ENCODE results near the gene IP6K2.

IP6K2 gene

GRCh38 chr3:48681974-48682610 is 34.9 kb downstream of the IP6K2 start:
- peaks cover 55% of the 10 kb centered on the region for H3K36me3 ChIP-seq (ENCODE audit: insufficient read depth, low read length)
- no peaks in the 10 kb centered on the region for H3K9me2 ChIP-seq (ENCODE audit: low read depth, low read length)
- H3K4me3 ChIP-seq (ENCODE audit: low read depth, low read length, poor library complexity, severe bottlenecking): no peak overlapping the region
- no peaks in the 10 kb centered on the region for H3K9me3 ChIP-seq (ENCODE audit: low read length)
- TF ChIP-seq CTCF (IDR thresholded peaks at IDR 0.05; ENCODE audit: low read length): no peak
- TF ChIP-seq EZH2 (IDR thresholded peaks at IDR 0.05; ENCODE audit: borderline replicate concordance, low read length): no peak
- no peaks in the 10 kb centered on the region for H3K27me3 ChIP-seq (ENCODE audit: insufficient read depth, low read length)
- H4K20me1 ChIP-seq (ENCODE audit: insufficient read depth, low read length): no peaks in the 10 kb centered on the region
- no peak overlapping the region for H3K9ac ChIP-seq (ENCODE audit: low read length)
- H3K4me2 ChIP-seq (ENCODE audit: low read length): no peak overlapping the region
- H3K79me2 ChIP-seq (ENCODE audit: insufficient read depth, low read length): peaks cover 7% of the 10 kb centered on the region
- H3K4me1 ChIP-seq (ENCODE audit: insufficient read depth, low read length, severe bottlenecking): peaks cover 24% of the 10 kb centered on the region
- no peak overlapping the region for H2AFZ ChIP-seq (ENCODE audit: low read length)
- peaks cover 7% of the 10 kb centered on the region; the same call in 1 of the 2 replicates for H3F3A ChIP-seq (ENCODE audit: insufficient read depth, low read length)
- no peak overlapping the region for H3K27ac ChIP-seq (ENCODE audit: low read depth, low read length, poor library complexity, severe bottlenecking)

- H3K9me3 ChIP-seq (ENCODE audit: low read length): no peaks in the 10 kb centered on the region
- no peaks in the 10 kb centered on the region for H3K27me3 ChIP-seq (ENCODE audit: insufficient read depth, low read length)
- no peak overlapping the region for H3K9ac ChIP-seq (ENCODE audit: low read length)
- H3K9me2 ChIP-seq (ENCODE audit: low read depth, low read length): no peaks in the 10 kb centered on the region
- no peak overlapping the region for H3K4me2 ChIP-seq (ENCODE audit: low read length)
- 0 out of 2 replicates have a peak, but pooled peaks cover under 1% of the 10 kb centered on the region for H3F3A ChIP-seq (ENCODE audit: insufficient read depth, low read length)
- H3K79me2 ChIP-seq (ENCODE audit: insufficient read depth, low read length): peaks cover 7% of the 10 kb centered on the region
- H3K4me1 ChIP-seq (ENCODE audit: insufficient read depth, low read length, severe bottlenecking): peaks cover 21% of the 10 kb centered on the region
- H3K4me3 ChIP-seq (ENCODE audit: low read depth, low read length, poor library complexity, severe bottlenecking): no peak overlapping the region
- no peak overlapping the region for H2AFZ ChIP-seq (ENCODE audit: low read length)
- H3K36me3 ChIP-seq (ENCODE audit: insufficient read depth, low read length): peaks cover 58% of the 10 kb centered on the region
- H3K27ac ChIP-seq (ENCODE audit: low read depth, low read length, poor library complexity, severe bottlenecking): no peak overlapping the region
- no peaks in the 10 kb centered on the region for H4K20me1 ChIP-seq (ENCODE audit: insufficient read depth, low read length)
- no peak for TF ChIP-seq EZH2 (IDR thresholded peaks at IDR 0.05; ENCODE audit: borderline replicate concordance, low read length)
- no peak for TF ChIP-seq CTCF (IDR thresholded peaks at IDR 0.05; ENCODE audit: low read length)
Measured at GRCh38 chr3:48681541-48681880, 35.5 kb downstream of the IP6K2 start.

- Histone ChIP-seq H3K4me2 (ENCODE audit: low read length) (no peak overlapping the region), H3K9me3 (ENCODE audit: low read length) (no peaks in the 10 kb centered on the region), H3K9me2 (ENCODE audit: low read depth, low read length) (no peaks in the 10 kb centered on the region), H2AFZ (ENCODE audit: low read length) (no peak overlapping the region), H3F3A (ENCODE audit: insufficient read depth, low read length) (no peaks in the 10 kb centered on the region), H3K9ac (ENCODE audit: low read length) (no peak overlapping the region), H3K27ac (ENCODE audit: low read depth, low read length, poor library complexity, severe bottlenecking) (no peak overlapping the region), H3K79me2 (ENCODE audit: insufficient read depth, low read length) (peaks cover 7% of the 10 kb centered on the region), H4K20me1 (ENCODE audit: insufficient read depth, low read length) (no peaks in the 10 kb centered on the region), H3K4me3 (ENCODE audit: low read depth, low read length, poor library complexity, severe bottlenecking) (no peak overlapping the region), H3K27me3 (ENCODE audit: insufficient read depth, low read length) (no peaks in the 10 kb centered on the region), H3K36me3 (ENCODE audit: insufficient read depth, low read length) (peaks cover 63% of the 10 kb centered on the region), H3K4me1 (ENCODE audit: insufficient read depth, low read length, severe bottlenecking) (peaks cover 17% of the 10 kb centered on the region)
- TF ChIP-seq CTCF (IDR thresholded peaks at IDR 0.05; ENCODE audit: low read length) (no peak), EZH2 (IDR thresholded peaks at IDR 0.05; ENCODE audit: borderline replicate concordance, low read length) (no peak)
Measured at GRCh38 chr3:48680811-48681540, 36.0 kb downstream of the IP6K2 start.
